GM21737 (cell line): ENCODE measurements around the gene TMEM74B.

Experiments
- ATAC-seq: cut with Tn5 transposase; IDR thresholded peaks from one replicate; pipeline ENCODE4 v1.9.1; 2021; ENCODE audit warnings: mild to moderate bottlenecking, moderate library complexity; ENCODE audit not compliant: unreplicated experiment

Gene TMEM74B

GRCh38 chr20:1183153-1183552 is 1.6 kb downstream of the TMEM74B start:
- ATAC-seq: no peak

GRCh38 chr20:1182106-1182505 is 2.7 kb downstream of the TMEM74B start:
- ATAC-seq: no peak

- ATAC-seq: no peak
These were observed 3.8 kb downstream of the TMEM74B start for GRCh38 chr20:1180949-1181348.

- ATAC-seq: no peak
These were observed 6.2 kb downstream of the TMEM74B start for GRCh38 chr20:1178623-1179022.

- no peak for ATAC-seq
These were observed 6.7 kb downstream of the TMEM74B start for GRCh38 chr20:1178103-1178502.

- no peak for ATAC-seq
These were observed 7.1 kb downstream of the TMEM74B start for GRCh38 chr20:1177680-1178079.

- ATAC-seq: no peak
These were observed 10.0 kb downstream of the TMEM74B start for GRCh38 chr20:1174787-1175186.

GRCh38 chr20:1173698-1174097 is 11.1 kb downstream of the TMEM74B start:
- no peak for ATAC-seq

- ATAC-seq: no peak
These were observed 13.2 kb downstream of the TMEM74B start for GRCh38 chr20:1171461-1172093.

GRCh38 chr20:1169224-1169623 is 15.6 kb downstream of the TMEM74B start:
- ATAC-seq: no peak

GRCh38 chr20:1166948-1167720 is 17.6 kb downstream of the TMEM74B start:
- ATAC-seq: no peak

GRCh38 chr20:1165941-1166340 is 18.8 kb downstream of the TMEM74B start:
- ATAC-seq: no peak

- ATAC-seq: no peak
These were observed 19.3 kb downstream of the TMEM74B start for GRCh38 chr20:1165521-1165920.

- ATAC-seq: no peak
These were observed 19.9 kb downstream of the TMEM74B start for GRCh38 chr20:1164871-1165270.

GRCh38 chr20:1163653-1164052 is 21.1 kb downstream of the TMEM74B start:
- ATAC-seq: no peak

- ATAC-seq: no peak
These were observed 21.7 kb downstream of the TMEM74B start for GRCh38 chr20:1163105-1163504.

- ATAC-seq: no peak
These were observed 23.8 kb downstream of the TMEM74B start for GRCh38 chr20:1160991-1161390.

- no peak for ATAC-seq
These were observed 24.3 kb downstream of the TMEM74B start for GRCh38 chr20:1160496-1160895.

- ATAC-seq: no peak
These were observed 29.4 kb downstream of the TMEM74B start for GRCh38 chr20:1155342-1155741.

- no peak for ATAC-seq
These were observed 30.1 kb downstream of the TMEM74B start for GRCh38 chr20:1154691-1155090.

GRCh38 chr20:1154226-1154625 is 30.6 kb downstream of the TMEM74B start:
- no peak for ATAC-seq

GRCh38 chr20:1150968-1151367 is 33.8 kb downstream of the TMEM74B start:
- ATAC-seq: no peak

- no peak for ATAC-seq
These were observed 34.6 kb downstream of the TMEM74B start for GRCh38 chr20:1150218-1150617.
